Measurements from ENCODE around the gene DDX39B. TPM values are rescaled to one million over a fixed set of nuclear protein-coding genes. Genes with fewer than 3 reads are reported as not detected.
"Not testable (repeated sequence)": the region's sequence is repeated elsewhere in the genome, so short reads cannot be mapped to it uniquely, and the experiment has no call there.

Gene DDX39B
- total RNA-seq, 1 experiment from 2014 or later = 950 TPM

GRCh38 chr6:31529329-31530150, 12.3 kb downstream of the DDX39B start:
- DNase-seq (ENCODE audit: low read depth) = no peak

GRCh38 chr6:31528821-31529328, 12.9 kb downstream of the DDX39B start, which contains the start of gene MCCD1:
MCCD1 (plus strand) TSS chr6:31528962; CDS start chr6:31529015, 53 bp downstream.
- DNase-seq (ENCODE audit: low read depth) = no peak

GRCh38 chr6:31528307-31528777, 13.5 kb downstream of the DDX39B start:
- no peak for DNase-seq (ENCODE audit: low read depth)

DNA sequence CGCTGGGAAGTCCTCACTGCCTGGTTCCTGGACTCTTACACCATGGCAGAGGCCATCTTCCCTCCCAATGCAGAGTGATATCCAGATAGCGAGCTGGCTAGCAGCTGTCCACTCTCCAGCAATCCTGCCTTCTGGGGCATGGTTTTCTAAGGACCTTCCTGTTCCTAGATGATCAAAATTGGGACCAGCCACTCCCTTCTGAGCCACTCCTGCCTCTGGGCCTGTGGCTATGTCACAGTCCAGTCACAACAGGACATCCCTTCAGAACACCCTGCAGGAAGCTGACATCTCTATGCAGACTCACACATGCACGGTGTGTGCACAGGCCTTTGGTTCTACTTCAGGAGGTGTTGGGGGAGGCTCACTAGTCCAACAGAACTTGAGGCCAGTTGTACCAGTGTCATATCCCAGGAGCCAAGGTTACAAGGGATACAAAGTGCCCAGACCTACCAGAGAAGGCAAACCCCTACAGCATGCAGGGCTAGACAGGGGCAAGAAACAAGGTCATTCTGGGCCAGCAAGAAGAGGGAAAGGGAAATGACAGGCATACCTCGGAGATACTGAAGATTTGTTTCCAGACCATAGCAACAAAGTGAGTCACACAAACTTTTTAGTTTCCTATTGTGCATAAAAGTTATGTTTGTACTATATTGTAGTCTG, 15.7 kb downstream of the DDX39B start:
- DNase-seq (ENCODE audit: low read depth) = peak; percentile 47

- no peak for DNase-seq (ENCODE audit: low read depth)
Observed at GRCh38 chr6:31525553-31525931, 16.3 kb downstream of the DDX39B start.

DNA sequence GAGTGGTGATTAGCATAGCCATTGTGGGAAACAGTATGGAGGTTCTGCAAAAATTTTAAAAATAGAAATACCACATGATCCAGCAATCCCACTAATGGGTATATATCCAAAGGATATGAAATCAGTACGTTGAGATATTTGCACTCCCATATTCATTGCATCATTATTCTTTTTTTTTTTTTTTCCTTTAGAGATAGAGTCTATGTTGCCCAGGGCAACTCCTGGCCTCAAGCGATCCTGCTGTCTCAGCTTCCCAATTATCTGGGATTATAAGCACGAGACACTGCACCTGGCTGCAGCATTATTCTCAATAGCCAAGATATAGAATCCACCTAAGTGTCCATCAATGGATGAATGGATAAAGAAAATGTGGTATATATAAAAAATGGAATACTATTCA, 20.0 kb downstream of the DDX39B start:
- no peak for DNase-seq (ENCODE audit: low read depth)

DNA sequence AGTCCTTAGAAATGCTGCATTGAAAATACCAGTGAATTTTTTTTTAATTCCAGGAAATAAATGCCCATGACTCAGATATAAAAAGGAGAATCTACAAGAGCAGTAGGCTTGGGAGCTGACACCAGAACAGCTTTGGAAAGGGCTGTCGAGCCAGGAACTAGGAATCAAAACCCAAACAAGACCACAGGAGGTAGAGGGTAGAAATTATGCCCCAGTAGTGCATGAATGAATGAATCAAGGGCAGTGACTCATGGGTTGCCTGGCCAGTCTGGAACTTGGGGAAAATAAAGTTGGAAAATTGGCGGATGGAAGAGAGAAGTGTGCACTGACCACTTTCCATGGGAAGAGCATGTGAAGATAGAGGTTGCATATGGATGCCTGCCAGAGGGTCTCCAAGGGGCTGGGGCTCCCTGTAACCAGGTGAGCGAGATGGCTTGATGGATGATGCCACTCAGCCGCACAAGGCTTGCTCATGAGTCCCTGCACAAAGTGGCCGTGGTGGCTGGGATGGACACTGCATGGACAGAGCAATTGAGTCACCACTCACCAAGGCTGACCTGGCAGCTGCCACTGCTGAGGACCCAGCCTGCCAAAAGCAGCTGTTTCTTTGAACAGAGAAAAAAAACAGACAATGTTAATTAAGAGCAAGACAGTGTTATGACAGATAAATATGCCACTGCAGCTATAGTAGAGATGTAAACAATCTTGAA, 28.2 kb downstream of the DDX39B start:
- peak; percentile 53 for DNase-seq (ENCODE audit: low read depth)

GRCh38 chr6:31510007-31510406, 31.8 kb downstream of the DDX39B start:
- no peak for DNase-seq (ENCODE audit: low read depth)

DNA sequence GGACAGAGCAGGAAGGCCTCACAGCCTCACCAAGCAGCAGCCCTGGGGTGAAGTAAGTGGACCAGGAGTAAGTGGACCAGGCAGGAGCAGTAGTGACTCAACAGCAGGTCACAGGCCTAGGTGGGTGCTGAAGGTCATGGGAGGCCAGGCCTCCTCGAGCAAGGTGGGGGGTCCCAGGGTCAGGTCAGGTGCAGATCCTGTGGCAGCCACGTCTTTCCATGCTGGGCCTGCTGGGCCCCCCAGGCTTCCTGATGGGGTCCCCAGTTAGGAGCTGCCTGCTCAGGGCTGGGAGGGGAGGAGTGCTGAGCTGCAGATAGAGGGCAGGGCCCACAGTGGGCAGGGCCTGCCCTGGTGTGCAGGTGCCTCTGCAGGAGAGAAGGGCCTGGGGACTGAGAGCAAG, 32.8 kb downstream of the DDX39B start:
- not testable (repeated sequence) for DNase-seq (ENCODE audit: low read depth)

DNA sequence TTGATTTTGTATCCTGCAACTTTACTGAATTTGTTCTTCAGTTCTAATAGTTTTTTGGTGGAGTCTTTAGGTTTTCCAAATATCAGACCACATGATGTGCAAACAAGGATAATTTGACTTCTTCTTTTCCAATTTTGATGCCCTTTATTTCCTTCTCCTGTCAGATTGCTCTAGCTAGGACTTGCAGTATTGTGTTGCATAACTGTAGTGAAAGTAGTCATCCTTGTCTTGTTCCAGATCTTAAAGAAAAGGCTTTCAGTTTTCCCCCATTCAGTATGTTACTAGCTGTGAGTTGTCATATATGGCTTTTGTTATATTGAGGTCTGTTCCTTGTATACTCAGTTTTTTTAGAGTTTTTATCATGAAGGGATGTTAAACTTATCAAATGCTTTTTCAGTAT, 39.2 kb downstream of the DDX39B start:
- no peak for DNase-seq (ENCODE audit: low read depth)

GRCh38 chr6:31499648-31500047, 42.2 kb downstream of the DDX39B start:
- DNase-seq (ENCODE audit: low read depth) = not testable (repeated sequence)

- no peak for DNase-seq (ENCODE audit: low read depth)
Observed at GRCh38 chr6:31498748-31499147, 43.1 kb downstream of the DDX39B start.

DNA sequence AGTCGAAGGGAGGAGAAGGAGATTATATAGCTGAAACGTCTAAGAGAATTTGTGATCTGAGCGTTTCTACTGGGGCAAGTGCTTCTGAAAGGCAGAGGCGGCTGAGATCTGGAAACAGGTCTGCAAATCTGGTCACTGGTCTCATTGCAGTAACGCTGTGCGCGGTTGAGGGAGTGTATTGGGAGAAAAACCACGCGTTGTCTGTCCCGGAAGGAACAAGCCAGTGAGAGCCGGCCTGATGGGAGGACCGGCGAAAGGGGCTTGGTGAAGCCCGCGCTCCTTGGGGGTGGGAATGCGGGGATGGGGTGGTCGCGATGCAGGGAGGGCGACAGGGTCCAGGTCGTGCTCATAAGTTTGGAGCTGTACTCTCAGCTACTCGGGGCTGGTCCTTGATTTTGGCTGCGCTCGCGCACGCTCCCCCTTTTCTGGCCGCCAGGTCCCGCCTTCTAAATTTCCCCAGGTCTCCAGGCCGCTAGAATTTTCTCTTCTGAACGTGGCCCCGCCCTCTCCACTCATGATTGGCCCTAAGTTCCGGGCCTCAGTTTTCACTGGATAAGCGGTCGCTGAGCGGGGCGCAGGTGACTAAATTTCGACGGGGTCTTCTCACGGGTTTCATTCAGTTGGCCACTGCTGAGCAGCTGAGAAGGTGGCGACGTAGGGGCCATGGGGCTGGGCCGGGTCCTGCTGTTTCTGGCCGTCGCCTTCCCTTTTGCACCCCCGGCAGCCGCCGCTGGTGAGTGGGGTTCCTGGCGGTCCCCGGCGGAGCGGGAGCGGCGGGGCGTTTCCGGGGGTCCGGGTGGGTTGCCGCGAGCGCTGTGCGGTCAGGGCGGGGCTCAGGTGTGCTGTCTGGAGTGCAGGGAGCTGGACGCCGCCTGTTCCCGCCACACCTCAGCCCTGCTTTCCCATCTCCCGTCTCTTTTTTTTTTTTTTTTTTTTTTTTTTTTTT, 44.0 kb downstream of the DDX39B start, which contains the start of gene MICB:
TSS of gene MICB (plus strand) at position 615 of the 946 bp plus-strand sequence. CDS start at position 664, 49 bp downstream.
- no peak for DNase-seq (ENCODE audit: low read depth)

GRCh38 chr6:31496826-31497225, 45.0 kb downstream of the DDX39B start:
- not testable (repeated sequence) for DNase-seq (ENCODE audit: low read depth)

DNA sequence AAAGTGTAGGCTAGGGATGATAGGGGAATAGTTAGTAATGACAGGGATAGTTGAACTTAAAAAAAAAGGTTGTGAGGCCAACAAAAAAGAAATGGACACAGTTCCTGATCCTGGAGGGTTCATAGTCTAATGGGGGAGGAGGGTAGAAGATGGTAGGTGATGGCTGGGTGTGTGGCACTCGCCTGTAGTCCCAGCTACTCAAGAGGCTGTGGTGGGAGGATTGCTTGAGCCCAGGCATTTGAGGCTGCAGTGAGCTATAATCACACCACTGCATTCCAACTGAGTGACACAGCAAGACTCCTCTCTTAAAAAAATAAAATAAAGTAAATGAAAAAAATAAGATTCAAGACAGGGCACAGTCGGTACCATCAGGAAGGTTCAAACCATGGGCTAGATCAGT, 46.2 kb downstream of the DDX39B start:
- DNase-seq (ENCODE audit: low read depth) = peak; percentile 65

- DNase-seq (ENCODE audit: low read depth) = peak; percentile 64
Observed at GRCh38 chr6:31493875-31494694, 47.7 kb downstream of the DDX39B start.

- not testable (repeated sequence) for DNase-seq (ENCODE audit: low read depth)
Observed at GRCh38 chr6:31493550-31493874, 48.3 kb downstream of the DDX39B start.

DNA sequence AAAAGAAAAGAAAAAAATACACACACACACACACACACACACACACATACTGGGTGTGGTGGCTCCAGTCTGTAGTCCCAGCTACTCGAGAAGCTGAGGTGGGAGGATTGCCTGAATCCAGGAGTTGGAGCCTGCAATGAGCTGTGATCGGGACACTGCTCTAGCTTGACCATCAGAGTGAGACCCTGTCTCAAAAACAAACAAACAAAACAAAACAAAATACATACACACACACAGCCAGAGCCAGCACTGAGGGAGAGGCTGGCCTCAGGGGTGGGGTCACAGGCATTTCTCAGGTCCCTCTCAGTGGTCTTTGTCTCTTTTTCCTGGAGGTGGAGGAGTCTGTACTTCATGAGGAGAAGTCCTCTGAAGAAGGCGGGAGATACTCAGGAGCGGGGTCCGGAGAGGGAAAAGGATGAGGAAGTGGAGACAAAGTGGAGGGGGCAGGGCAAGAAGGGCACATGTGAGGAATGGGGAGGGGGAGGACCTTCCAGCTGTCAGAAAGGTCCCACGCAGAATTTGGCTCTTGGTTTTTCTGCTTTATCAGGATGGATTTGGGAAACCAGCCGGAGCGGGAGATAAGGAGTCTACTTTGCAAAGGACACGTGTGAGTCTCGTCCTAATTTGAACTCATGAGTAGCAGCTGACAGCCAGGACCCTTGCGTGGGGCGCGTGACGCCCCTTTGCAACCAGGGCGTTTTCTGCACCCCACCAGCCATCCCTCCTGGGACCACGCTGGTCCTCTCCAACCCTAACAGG, 51.5 kb downstream of the DDX39B start:
- no peak for DNase-seq (ENCODE audit: low read depth)

DNA sequence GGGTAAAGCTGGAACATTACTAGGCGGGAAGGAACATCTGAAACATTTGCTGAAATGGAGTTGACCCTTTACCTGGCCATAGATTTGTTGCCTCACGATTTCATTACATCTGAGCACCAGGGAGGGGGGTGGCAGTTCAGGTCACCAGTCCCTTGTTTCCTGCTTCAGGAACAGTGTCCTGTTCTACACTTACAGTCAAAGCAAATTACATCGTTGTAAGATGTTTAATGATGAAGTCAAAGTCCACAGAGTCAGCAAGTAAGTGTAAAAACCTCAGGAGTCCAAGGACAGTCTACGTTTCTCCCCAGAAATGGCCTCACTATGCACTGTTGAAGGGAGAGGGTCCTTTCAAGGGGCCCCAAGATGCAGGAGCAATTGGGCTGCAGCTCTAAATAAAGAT, 52.7 kb downstream of the DDX39B start:
- no peak for DNase-seq (ENCODE audit: low read depth)

All from HT1080 (cell line).